Left lobe of liver (tissue), 2 donors: ENCODE data around the gene TRAK2. TPM values are rescaled to one million over a fixed set of nuclear protein-coding genes. Genes with fewer than 3 reads are reported as not detected.
"Not testable (repeated sequence)": the region's sequence is repeated elsewhere in the genome, so short reads cannot be mapped to it uniquely, and the experiment has no call there.

Source experiments
- ATAC-seq: fragments of 200-7000 bp; cut with Tn5 transposase; one replicate; pipeline ENCODE4 v1.9.1; 2020; ENCODE audit warnings: mild to moderate bottlenecking, moderate library complexity
- DNase-seq: peaks from one replicate; pipeline ENCODE4 v3.0.0-alpha.2; 2020; ENCODE audit warnings: low spot score
- total RNA-seq: library from RNA; stranded (reverse); gene quantifications from one replicate; pipeline ENCODE4 v1.2.1, GENCODE V29; 2021
- donor health status: DM: no; HTN: no; CAD: no; lungs with moderate emphysema.
- donor health status: DM: no; HTN: yes; CAD: no.

The TRAK2 gene
- total RNA-seq, 1 donor from 2014 or later, result 12.3 TPM

DNA sequence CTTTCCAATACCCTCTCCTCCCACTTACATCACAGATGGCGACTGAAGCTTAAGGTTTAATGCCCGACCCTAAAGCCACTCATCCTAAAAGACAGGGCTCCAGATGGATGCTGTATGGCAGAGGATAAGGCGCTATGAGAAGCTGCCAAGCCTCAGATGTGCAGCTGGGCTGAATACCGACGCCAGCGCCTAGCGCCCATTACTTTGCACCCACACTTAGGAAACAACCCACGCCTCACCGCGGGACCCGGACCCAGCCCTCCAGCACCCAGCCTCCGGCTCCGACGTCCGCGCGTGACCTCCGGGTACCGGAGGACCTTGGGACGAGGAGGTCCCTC lies 335 bp downstream of the TRAK2 start:
- ATAC-seq (peak; percentile 16), DNase-seq (no peak)

DNA sequence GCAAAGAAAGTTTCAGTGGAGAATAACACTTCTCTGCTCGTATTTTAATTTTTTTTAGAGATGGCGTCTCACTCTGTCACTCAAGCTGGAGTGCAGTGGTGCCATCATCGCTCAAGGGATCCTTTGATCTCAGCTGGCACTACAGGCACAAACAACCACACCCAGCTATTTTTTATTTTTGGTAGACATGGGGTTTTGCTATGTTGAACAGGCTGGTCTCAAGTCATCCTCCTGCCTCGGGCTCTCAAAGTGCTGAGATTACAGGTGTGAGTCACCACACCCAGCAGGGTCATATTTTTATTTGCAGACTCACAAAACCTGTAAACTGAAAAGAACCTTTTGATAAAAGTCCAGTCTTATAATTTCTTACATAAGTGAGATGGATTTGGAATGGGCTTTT lies 2.6 kb downstream of the TRAK2 start:
- DNase-seq, result no peak
- ATAC-seq, result no peak

- ATAC-seq, result no peak
- DNase-seq, result no peak
Observed at GRCh38 chr2:201448061-201448460, 3.2 kb downstream of the TRAK2 start.

- DNase-seq (no peak), ATAC-seq (no peak)
Observed at GRCh38 chr2:201447086-201447485, 4.2 kb downstream of the TRAK2 start.

DNA sequence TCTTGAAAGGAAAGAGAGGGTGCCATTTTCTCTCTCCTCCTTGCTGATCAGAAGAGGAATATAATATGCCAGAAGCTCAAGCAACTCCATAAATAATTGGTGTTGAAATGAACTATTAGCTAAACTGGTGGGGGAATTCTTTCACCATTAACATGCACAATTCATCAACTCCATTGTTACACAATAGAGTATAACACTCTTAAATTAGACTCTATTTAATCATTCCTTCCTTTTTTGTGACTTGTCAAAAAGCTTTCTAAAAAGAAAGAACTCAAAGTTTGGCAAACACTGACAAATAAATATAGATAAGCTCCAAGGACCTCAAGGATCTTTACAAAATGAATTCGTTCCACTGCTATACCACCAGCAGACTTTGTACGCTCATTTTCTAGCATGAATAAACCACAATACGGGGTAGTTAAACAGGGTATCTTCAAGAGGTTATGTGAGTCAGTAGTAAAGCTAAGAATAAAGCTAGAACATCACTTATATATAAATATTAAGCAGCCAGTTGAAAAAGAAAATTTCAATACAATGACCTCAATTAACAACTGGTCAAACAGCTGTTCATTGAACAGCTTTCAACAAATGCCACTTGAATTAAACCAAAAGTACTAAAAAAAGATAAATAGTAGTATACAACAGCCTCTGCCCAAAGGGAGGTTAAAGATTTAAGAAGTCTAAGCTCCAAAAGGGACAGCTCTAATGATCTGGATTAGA lies 6.4 kb downstream of the TRAK2 start:
- ATAC-seq, result no peak
- no peak for DNase-seq

- no peak for ATAC-seq
- no peak for DNase-seq
Observed at GRCh38 chr2:201441409-201441808, 9.8 kb downstream of the TRAK2 start.

DNA sequence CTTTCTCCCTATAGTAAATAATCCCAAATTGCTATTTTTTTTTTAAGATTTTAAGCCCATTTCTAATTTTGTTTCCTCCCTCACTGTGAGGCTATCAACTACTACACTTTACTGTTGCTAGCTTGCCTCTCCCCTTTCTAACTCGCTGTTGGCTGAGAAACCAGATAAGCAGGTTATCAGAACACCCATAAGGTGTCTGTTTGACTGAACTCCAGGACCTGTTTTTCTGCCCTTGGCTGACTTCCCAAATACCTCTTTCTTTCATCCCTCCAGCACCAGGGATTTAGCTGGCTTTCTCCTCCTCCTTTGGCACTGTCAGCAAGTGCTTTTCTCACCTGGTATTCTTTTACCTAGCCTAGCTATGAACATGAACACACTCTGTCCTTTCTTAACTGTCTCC lies 11.1 kb downstream of the TRAK2 start:
- ATAC-seq, result peak; percentile 96

GRCh38 chr2:201439336-201439922 lies 11.8 kb downstream of the TRAK2 start:
- ATAC-seq, DNase-seq: not testable (repeated sequence)

More for the DNA sequence above, 11.1 kb downstream of the TRAK2 start:
- DNase-seq, result peak; percentile 62

GRCh38 chr2:201436141-201436540 lies 15.1 kb downstream of the TRAK2 start:
- ATAC-seq (no peak), DNase-seq (no peak)

- ATAC-seq (peak; percentile 67), DNase-seq (no peak)
Observed at GRCh38 chr2:201433394-201433995, 17.8 kb downstream of the TRAK2 start.

DNA sequence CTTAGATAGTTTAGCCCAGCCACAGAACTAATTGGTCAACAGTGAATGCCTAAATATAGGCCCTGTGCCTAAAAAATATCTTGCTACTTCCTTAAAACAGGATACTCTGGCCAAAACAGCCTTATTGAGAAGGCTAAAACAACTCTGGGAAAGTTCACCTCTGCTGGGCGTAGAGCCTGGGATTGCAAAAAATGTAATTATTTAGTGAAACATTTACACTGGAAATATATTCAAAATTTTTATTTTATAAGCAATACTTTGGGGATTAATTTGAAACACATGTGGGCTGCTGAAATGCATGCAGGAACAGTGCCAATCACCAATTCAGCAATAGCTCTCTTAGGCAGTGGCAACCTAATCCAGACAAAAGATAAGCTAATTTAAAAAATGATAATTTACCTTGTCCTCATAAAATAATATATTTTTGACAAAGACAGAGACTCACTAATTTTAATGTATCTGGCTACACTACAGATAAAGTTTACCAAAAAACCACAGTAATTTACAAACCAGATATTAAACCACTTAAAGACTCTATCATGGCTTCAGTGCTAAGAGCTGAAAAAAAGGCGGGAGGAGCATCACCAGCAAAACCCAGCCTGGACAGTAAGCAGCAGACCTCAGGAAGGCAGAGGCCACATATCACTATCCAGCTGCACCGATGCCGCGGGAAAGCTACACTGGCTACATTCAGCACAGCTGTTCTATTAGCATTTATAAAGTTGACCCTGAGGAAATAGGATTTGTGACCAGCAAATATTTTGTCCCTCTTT lies 18.5 kb downstream of the TRAK2 start:
- peak; percentile 51 for ATAC-seq
- DNase-seq, result no peak

DNA sequence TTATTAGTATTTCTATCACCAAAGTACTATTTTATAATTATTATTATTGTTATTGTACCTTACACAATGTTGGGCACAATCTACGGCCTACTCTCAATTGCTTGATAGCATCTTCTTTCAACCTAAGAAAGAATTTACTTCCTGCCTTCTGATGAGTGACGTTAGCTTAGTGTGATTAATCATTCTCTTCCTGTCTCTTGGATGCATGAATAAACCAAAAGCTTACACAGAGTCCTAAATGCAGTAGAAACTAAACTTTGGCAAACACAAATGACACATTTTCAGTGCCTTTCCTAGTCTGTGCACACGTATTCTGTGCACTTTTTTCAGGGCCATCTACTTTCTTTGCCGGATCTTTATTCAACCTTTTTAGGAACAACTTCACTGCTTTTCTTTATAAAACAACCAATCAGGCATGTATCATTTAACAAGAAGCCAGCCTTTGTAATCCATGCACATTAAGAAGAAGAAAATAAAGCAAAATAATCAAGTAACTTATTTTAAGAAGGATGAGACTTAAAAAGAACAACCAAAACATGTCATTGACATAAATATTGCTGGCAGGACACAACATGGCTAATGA lies 19.1 kb downstream of the TRAK2 start:
- DNase-seq (no peak), ATAC-seq (no peak)

GRCh38 chr2:201430839-201431238 lies 20.4 kb downstream of the TRAK2 start:
- no peak for ATAC-seq
- no peak for DNase-seq

DNA sequence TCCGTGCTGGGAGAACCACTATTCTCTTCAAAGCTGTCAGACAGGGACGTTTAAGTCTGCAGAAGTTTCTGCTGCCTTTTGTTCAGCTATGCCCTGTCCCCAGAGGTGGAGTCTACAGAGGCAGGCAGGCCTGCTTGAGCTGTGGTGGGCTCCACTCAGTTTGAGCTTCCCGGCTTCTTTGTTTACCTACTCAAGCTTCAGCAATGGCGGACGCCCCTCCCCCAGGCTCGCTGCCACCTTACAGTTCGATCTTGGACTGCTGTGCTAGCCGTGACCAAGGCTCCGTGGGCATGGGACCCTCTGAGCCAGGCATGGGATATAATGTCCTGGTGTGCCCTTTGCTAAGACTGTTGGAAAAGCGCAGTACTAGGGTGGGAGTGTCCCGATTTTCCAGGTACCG lies 20.9 kb downstream of the TRAK2 start:
- not testable (repeated sequence) for ATAC-seq, DNase-seq

- not testable (repeated sequence) for DNase-seq, ATAC-seq
Observed at GRCh38 chr2:201429835-201430234, 21.4 kb downstream of the TRAK2 start.

- ATAC-seq, DNase-seq: not testable (repeated sequence)
Observed at GRCh38 chr2:201428366-201428765, 22.9 kb downstream of the TRAK2 start.

- no peak for ATAC-seq
Observed at GRCh38 chr2:201425952-201426351, 25.3 kb downstream of the TRAK2 start.

DNA sequence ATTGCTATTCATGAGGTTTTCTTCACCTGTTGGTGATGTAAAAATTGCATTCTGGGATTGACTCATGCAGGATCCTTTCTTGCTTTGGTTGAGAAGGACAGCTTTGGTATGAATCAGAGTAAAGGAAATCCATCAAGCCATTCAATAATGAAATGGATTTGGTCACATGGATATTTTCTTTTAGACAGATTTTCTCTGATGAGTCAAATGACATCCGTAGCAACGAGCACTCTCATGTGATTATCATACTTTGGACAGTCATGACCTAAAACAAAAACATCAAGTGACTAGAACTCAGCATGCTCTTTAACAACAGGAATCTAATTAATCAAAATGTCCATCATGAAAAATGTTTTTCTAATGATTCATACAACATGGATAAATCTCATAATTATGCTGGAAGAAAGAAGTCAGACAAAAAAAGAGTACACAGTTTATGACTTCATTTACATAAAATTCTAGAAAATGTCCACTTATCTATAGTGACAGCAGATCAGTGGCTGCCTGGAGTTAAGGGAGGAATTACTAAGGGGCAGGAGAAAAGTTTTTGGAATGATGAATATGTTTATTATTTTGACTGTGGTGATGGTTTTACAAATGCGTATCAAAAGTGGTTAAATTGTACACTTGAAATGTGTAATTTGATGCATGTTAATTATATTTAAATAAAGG lies 30.7 kb downstream of the TRAK2 start:
- no peak for ATAC-seq
- no peak for DNase-seq

More at GRCh38 chr2:201425952-201426351, 25.3 kb downstream of the TRAK2 start:
- no peak for DNase-seq

- DNase-seq (no peak), ATAC-seq (no peak)
Observed at GRCh38 chr2:201419986-201420385, 31.3 kb downstream of the TRAK2 start.

DNA sequence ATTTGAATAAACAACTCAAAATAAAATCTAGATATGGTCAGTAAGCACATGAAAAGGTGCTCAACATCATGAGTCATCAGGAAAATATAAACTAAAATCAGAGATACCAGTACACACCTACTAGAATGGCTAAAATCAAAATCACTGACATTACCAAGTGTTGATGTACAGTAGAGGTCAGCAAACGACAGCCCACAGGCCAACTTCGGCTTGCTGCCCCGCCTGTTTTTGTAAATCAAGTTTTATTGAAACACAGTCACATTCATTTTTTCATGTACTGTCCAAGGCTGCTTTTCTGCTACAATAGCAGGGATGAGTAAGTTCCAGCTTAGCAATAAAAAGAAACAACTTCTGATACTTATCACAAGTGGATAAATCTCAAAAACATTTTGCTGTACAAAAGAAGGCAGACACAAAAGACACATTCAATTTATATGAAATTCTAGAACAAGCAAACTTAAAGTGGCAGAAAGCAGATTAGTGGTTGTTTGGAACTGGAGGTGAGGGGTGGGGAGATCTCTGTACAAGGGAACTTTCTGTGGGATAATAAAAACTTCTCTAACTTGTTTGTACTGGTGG lies 32.1 kb downstream of the TRAK2 start:
- ATAC-seq (peak; percentile 27), DNase-seq (no peak)
